Stimulated activated naive CD4-positive, alpha-beta T cell treated with Interleukin-2 at 50 U/mL for 16 hours (primary cell): ENCODE results near the gene RUVBL2.
"Not testable (repeated sequence)": the region's sequence is repeated elsewhere in the genome, so short reads cannot be mapped to it uniquely, and the experiment has no call there.

ENCODE experiments used
- DNase-seq: peaks from one replicate; lab custom pipeline; 2025; lab: John Stamatoyannopoulos, UW

Gene RUVBL2

DNA sequence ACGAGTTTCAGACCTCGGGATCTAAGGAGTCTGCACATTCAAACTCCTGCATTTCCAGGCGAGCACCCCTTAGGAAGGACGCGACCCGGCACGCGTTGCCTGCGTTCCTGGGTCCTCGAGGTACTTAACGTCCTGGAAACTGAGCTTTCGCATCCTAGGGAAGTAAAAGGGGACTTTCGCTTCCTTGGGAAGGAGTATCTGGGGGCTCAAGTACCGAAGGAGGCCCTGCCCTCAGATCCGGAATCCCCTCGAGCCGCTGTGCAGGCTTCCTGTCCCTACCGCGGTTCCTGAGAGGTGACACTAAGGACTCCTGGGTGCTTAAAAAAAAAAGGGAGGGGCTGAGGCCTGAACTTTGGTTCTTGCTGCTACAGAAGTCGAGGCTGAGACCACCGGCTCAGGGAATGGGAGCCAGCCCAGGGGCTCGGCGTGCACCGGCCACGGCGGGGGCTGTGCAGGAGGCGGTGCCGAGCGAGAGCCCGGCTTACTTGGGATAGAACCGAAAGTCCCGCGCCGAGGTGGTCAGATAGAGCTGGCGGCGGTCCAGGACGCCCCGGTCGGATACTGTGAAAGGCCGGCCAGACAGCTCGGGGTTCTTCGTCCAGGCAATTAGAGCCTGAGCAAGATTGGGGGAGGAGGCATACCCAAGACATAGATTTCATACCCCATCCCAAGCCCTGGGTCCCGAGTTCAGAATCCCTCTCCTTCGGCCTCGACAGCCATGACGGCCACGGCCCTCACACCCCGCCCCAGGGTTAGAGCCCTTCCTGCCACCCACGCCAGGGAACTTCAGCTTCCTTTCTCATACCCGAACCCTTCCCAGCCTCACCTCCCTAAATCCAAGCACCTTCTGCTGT is 24.9 kb downstream of the RUVBL2 start:
- peak; percentile 7 for DNase-seq

- peak; percentile 54 for DNase-seq
Measured at GRCh38 chr19:49019242-49019932, 25.7 kb downstream of the RUVBL2 start.

GRCh38 chr19:49020342-49020741 is 26.7 kb downstream of the RUVBL2 start:
- no peak for DNase-seq

DNA sequence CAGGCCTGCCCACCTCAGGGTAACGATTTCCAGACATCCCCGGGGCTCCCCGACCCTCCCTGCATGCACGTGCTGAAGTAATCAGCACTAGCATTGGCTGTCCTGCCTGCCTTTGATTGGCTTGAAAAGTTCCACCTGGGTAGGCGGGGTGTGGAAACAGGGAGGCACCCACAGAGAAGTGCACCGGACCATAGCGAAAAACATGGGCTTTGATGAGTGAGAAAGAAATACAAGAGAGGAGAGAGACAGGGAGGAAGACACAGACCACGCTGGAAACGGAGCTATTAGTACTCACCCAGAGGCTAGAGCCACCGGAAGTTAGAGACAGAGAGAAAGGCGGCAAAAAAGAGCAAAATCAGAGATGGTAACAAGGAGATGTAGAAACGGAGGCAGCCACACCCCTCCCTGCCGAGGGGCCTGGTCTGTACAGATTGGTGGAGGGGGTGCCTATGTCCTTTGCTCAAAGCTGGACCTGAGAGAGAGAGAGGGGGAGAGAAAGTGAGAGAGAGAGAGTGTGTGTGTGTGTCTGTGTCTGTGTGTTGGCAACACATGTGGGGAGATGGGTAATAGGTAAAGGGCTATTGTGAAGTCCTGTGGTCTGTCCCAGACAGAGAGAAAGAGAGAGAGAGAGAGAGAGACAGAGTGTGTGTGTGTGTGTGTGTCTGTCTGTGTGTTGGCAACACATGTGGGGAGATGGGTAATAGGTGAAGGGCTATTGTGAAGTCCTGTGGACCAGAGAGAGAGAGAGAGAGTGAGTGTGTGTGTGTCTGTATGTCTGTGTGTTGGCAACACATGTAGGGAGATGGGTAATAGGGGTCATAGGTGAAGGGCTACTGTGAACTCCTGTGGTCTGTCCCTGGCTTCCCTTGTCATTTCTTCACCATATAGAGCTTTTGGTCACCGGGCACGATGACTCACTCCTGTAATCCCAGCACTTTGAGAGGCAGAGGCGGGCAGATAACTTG is 27.5 kb downstream of the RUVBL2 start:
- no peak for DNase-seq

- DNase-seq, result no peak
Measured at GRCh38 chr19:49022116-49022515, 28.4 kb downstream of the RUVBL2 start.

- DNase-seq, result not testable (repeated sequence)
Measured at GRCh38 chr19:49024233-49024632, 30.5 kb downstream of the RUVBL2 start, which contains the start of gene CGB3. Gene CGB3 (minus strand): TSS chr19:49024333. CDS start chr19:49023971, 362 bp downstream.

- DNase-seq, result not testable (repeated sequence)
Measured at GRCh38 chr19:49025088-49025487, 31.4 kb downstream of the RUVBL2 start.

DNA sequence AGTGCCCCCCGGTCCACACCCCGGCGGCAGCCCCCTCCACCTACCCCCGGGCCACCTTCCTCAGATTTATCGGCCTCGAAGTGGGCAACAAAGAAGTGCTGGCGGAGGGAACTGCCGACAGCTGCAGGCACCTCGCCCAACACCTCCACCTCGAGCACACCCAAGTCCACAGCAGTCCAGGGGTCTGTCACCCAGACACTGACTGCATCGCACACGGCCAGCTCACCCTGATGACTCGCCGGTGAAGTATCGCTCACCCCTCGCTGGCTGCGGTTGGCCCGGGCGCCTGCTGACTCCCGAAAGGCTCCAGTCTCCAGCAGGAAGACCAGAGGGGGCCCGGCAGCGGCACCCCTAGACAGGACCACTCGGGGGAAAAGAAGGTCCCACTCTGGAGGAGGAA is 31.9 kb downstream of the RUVBL2 start:
- DNase-seq, result not testable (repeated sequence)

- not testable (repeated sequence) for DNase-seq
Measured at GRCh38 chr19:49028686-49029085, 35.0 kb downstream of the RUVBL2 start.

GRCh38 chr19:49029749-49030148 is 36.1 kb downstream of the RUVBL2 start:
- DNase-seq, result not testable (repeated sequence)

DNA sequence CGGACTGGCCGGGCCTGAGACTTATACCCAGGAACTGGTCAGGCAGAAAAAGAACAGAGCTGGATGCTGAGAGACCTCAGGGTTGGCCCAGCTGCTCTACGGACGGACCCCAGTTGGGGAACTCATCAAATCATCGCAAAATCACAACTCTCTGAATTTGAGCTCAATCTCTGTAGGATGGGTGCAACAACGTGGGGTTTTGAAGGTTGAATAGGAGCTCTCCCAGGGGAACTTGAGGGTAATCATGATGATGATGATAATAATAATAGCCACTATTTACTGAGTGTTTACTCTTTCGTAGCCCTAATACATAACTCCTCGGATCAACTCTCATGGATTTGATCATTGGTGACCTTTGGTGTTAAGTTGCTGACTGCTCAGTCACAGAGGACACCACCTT is 36.6 kb downstream of the RUVBL2 start:
- not testable (repeated sequence) for DNase-seq

DNA sequence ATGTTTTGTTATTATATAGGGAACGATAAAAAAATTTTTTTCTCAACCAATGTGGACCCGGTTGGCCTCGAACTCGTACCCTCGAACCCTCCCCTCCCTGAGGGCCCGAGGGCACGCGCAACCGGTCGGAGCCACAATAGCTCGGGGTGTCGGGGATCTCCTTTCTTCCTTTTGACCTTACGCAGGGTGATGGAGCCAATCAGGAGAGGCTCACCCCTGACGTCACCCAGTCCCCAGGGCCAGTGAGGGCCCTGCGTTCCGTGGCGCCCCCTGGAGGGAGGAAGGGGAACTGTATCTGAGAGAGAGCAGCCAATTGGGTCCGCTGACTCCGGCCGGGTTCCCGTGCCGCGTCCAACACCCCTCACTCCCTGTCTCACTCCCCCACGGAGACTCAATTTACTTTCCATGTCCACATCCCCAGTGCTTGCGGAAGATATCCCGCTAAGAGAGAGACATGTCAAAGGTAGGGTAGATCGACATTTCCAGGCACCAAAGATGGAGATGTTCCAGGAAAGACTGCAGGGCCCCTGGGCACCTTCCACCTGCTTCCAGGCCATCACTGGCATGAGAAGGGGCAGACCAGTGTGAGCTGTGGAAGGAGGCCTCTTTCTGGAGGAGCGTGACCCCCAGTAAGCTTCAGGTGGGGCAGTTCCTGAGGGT is 38.1 kb downstream of the RUVBL2 start, which contains the start of gene CGB2:
CGB2 (plus strand) TSS at position 249 of the 660 bp plus-strand sequence; CDS start at position 455, 206 bp downstream.
- peak; percentile 36 for DNase-seq

GRCh38 chr19:49036815-49037214 is 43.1 kb downstream of the RUVBL2 start, which contains the start of gene CGB1:
Gene CGB1 (minus strand): TSS chr19:49036895. CDS start chr19:49036711, 184 bp downstream.
- DNase-seq, result peak; percentile 26

DNA sequence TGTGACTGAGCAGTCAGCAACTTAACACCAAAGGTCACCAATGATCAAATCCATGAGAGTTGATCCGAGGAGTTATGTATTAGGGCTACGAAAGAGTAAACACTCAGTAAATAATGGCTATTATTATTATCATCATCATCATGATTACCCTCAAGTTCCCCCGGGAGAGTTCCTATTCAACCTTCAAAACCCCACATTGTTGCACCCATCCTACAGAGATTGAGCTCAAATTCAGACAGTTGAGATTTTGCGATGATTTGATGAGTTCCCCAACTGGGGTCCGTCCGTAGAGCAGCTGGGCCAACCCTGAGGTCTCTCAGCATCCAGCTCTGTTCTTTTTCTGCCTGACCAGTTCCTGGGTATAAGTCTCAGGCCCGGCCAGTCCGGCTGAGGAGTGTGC is 44.4 kb downstream of the RUVBL2 start:
- not testable (repeated sequence) for DNase-seq

DNA sequence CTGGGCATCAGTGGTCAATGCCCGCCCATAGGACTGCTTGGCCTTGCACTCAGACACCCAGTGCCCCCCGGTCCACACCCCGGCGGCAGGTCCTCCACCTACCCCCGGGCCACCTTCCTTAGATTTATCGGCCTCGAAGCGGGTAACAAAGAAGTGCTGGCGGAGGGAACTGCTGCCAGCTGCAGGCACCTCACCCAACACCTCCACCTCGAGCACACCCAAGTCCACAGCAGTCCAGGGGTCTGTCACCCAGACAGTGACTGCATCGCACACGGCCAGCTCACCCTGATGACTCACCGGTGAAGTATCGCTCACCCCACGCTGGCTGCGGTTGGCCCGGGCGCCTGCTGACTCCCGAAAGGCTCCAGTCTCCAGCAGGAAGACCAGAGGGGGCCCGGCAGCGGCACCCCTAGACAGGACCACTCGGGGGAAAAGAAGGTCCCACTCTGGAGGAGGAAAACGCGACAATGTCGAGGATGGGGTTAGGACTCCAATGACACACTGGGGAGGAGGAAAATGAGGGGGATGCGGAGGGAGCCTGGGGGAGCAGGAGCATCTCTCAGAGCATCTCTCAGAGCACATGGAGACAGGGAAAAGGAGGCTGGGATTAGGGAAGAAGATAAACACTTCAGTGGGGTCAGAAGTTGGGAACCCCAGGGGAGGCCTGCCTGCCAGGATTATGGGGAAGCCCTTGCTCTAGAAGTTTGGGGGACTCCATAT is 45.0 kb downstream of the RUVBL2 start:
- not testable (repeated sequence) for DNase-seq

DNA sequence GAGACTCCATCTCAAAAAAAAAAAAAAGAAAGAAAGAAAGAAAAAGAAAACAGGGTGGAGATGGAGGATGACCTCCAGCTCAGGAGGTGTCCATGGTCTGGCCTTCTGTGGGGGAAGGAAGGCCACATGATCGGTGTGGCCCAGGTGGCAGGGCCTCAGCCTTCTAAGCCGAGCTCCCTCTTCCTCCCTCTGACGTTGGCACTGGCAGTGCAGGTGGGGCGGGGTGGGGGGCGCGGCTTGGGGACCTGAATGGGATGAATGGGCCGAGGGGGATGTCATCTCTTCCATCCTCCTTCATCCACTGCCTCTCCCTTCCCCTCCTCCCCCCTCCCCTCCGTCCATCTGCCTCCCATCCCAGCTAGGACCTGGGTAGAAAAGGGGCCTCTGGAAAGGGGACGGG is 46.0 kb downstream of the RUVBL2 start:
- DNase-seq, result not testable (repeated sequence)

DNA sequence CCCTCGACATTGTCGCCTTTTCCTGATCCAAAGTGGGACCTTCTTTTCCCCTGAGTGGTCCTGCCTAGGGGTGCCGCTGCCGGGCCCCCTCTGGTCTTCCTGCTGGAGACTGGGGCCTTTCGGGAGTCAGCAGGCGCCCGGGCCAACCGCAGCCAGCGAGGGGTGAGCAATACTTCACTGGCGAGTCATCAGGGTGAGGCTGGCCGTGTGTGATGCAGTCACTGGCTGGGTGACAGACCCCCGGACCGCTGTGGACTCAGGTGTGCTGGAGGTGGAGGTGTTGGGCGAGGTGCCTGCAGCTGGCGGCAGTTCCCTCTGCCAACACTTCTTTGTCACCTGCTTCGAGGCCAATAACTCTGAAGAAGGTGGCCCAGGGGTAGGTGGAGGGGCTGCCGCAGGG is 48.5 kb downstream of the RUVBL2 start:
- DNase-seq, result no peak

- DNase-seq, result not testable (repeated sequence)
Measured at GRCh38 chr19:49042666-49043065, 49.0 kb downstream of the RUVBL2 start.

DNA sequence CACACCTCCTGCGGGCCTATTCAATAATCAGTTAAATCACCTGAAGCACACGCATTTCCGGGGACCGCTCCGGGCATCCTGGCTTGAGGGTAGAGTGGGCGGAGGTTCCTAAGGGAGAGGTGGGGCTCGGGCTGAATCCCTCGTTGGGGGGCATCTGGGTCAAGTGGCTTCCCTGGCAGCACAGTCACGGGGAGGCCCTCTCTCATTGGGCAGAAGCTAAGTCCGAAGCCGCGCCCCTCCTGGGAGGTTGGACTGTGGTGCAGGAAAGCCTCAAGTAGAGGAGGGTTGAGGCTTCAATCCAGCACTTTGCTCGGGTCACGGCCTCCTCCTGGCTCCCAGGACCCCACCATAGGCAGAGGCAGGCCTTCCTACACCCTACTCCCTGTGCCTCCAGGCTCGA is 49.9 kb downstream of the RUVBL2 start, which contains the start of gene CGB5:
CGB5 (plus strand) TSS at position 301 of the 400 bp plus-strand sequence. CDS start 362 bp downstream, outside the sequence.
- DNase-seq, result not testable (repeated sequence)

- DNase-seq, result not testable (repeated sequence)
Measured at GRCh38 chr19:49049011-49049410, 55.3 kb downstream of the RUVBL2 start, which contains the start of gene CGB8. Gene CGB8 (minus strand): TSS chr19:49049111. CDS start chr19:49048739, 372 bp downstream.
